Right lung (tissue), 5 donors: Measurements from ENCODE around the gene NID2. TPM values are rescaled to one million over a fixed set of nuclear protein-coding genes. Genes with fewer than 3 reads are reported as not detected.
A peak's percentile ranks its signal among the peaks of the same experiment; 100 is the strongest.

Source experiments
- DNase-seq, 2 donors: peaks; one replicate each; pipeline ENCODE4 v3.0.0-alpha.2; 2013
- polyA plus RNA-seq, 5 donors: library from polyadenylated mRNA; unstranded; fragments of 120-200 nt; gene quantifications; one replicate each; pipeline versions ENCODE4 v1.2.1 to v1.2.3, GENCODE V29; 2013; ENCODE audit warnings: inconsistent platforms in 1 of 5, low replicate concordance in 1 of 5; ENCODE audit not compliant: insufficient read length in 5 of 5, insufficient read depth in 1 of 5

The NID2 gene
- polyA plus RNA-seq, 5 donors: 191 to 560 (median 234) TPM

- DNase-seq: no peak
These were observed 36.6 kb downstream of the NID2 start for GRCh38 chr14:52032204-52032801.

- no peak for DNase-seq
These were observed 37.1 kb downstream of the NID2 start for GRCh38 chr14:52031781-52032180.

GRCh38 chr14:52029881-52030280 lies 39.0 kb downstream of the NID2 start:
- no peak for DNase-seq

- no peak for DNase-seq
These were observed 42.0 kb downstream of the NID2 start for GRCh38 chr14:52026901-52027300.

GRCh38 chr14:52026017-52026660 lies 42.7 kb downstream of the NID2 start:
- no peak for DNase-seq

- no peak for DNase-seq
These were observed 43.5 kb downstream of the NID2 start for GRCh38 chr14:52025310-52025709.

- no peak for DNase-seq
These were observed 45.3 kb downstream of the NID2 start for GRCh38 chr14:52023518-52023917.

GRCh38 chr14:52021957-52022600 lies 46.8 kb downstream of the NID2 start:
- no peak for DNase-seq

GRCh38 chr14:52020866-52021717 lies 47.8 kb downstream of the NID2 start:
- no peak for DNase-seq

- DNase-seq: no peak
These were observed 48.6 kb downstream of the NID2 start for GRCh38 chr14:52020161-52020714.

GRCh38 chr14:52018970-52019369 lies 49.9 kb downstream of the NID2 start:
- no peak for DNase-seq

- no peak for DNase-seq
These were observed 50.6 kb downstream of the NID2 start for GRCh38 chr14:52018252-52018651.

- DNase-seq: no peak
These were observed 53.3 kb downstream of the NID2 start for GRCh38 chr14:52015411-52016030.

- DNase-seq: no peak
These were observed 54.1 kb downstream of the NID2 start for GRCh38 chr14:52014601-52015267.

GRCh38 chr14:52013984-52014600 lies 54.8 kb downstream of the NID2 start:
- no peak for DNase-seq

GRCh38 chr14:52012635-52013034 lies 56.2 kb downstream of the NID2 start:
- DNase-seq: peak; percentile 53 to 66

- no peak for DNase-seq
These were observed 57.3 kb downstream of the NID2 start for GRCh38 chr14:52011523-52011922.

- DNase-seq: no peak
These were observed 58.6 kb downstream of the NID2 start for GRCh38 chr14:52010173-52010693.

GRCh38 chr14:52008136-52008535 lies 60.7 kb downstream of the NID2 start:
- DNase-seq: no peak

GRCh38 chr14:52007637-52008036 lies 61.2 kb downstream of the NID2 start:
- DNase-seq: no peak
